ENCODE data around the gene COMMD4.
"Not testable (repeated sequence)": the region's sequence is repeated elsewhere in the genome, so short reads cannot be mapped to it uniquely, and the experiment has no call there.

The COMMD4 gene

DNA sequence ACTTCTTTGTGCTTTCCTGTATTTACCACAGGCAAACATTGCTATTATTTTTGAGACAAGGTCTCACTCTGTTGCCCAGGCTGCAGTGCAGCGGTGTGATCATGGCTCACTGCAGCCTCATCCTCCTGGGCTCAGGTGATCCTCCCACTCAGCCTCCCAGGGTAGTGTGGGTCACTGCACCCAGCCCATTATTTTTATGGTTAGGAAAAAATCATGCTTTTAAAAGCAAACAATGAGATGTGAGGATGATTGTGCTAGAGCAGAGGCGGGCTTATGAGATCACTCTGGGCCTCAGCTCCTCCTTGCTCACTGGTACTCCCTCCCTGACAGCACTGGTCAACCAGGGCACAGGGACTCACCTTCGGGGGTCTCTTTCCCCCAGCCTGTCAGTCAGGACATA lies 30.3 kb downstream of the COMMD4 start:
- H3K4me3 ChIP-seq (ENCODE audit: low read length in 2 of 2), result no peak overlapping the region
- no peaks in the 10 kb centered on the region for H3K27me3 ChIP-seq (ENCODE audit: control insufficient read depth in 1 of 2, insufficient read depth in 2 of 2, low read length in 2 of 2)
- no peak overlapping the region for H3K9ac ChIP-seq (ENCODE audit: low read length in 2 of 2)
- no peak overlapping the region for H3K27ac ChIP-seq (ENCODE audit: low read length)
- peaks cover 24 to 46% of the 10 kb centered on the region in 2 donors for H3K36me3 ChIP-seq (ENCODE audit: control insufficient read depth in 2 of 2, insufficient read depth in 2 of 2, low read length in 2 of 2)
- no peaks in the 10 kb centered on the region for H3K9me3 ChIP-seq (ENCODE audit: control insufficient read depth in 2 of 2, low read length in 2 of 2)
- H3K4me1 ChIP-seq (ENCODE audit: control insufficient read depth, insufficient read depth, low read length), result peaks cover 15% of the 10 kb centered on the region

DNA sequence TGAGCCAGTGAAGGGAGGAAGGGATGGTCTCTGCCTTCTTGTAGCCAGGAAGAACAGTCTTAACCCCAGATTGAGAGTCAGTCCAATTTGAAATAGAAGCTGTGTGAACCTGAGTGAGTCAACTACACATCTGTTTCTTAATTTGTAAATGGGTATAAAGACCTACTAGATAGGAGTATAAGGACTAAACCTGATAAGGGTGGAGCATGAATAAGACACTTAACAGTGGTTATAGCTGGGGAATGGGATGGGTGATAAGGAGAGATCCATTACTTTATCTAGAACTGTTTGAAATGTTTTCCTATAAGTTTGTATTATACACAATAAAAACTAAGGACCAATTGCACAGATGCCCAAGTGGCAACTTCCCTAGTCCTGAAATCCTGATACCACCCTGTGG lies 31.1 kb downstream of the COMMD4 start:
- Histone ChIP-seq H3K27me3 (ENCODE audit: control insufficient read depth in 1 of 2, insufficient read depth in 2 of 2, low read length in 2 of 2) (no peaks in the 10 kb centered on the region), H3K27ac (ENCODE audit: low read length) (peak overlapping the region; percentile 95), H3K9ac (ENCODE audit: low read length in 2 of 2) (peak overlapping the region in 1 of 2 donors; percentile 98), H3K4me1 (ENCODE audit: control insufficient read depth, insufficient read depth, low read length) (peaks cover 15% of the 10 kb centered on the region), H3K36me3 (ENCODE audit: control insufficient read depth in 2 of 2, insufficient read depth in 2 of 2, low read length in 2 of 2) (peaks cover 29 to 51% of the 10 kb centered on the region in 2 donors), H3K9me3 (ENCODE audit: control insufficient read depth in 2 of 2, low read length in 2 of 2) (no peaks in the 10 kb centered on the region), H3K4me3 (ENCODE audit: low read length in 2 of 2) (peak overlapping the region in 1 of 2 donors; percentile 90)

DNA sequence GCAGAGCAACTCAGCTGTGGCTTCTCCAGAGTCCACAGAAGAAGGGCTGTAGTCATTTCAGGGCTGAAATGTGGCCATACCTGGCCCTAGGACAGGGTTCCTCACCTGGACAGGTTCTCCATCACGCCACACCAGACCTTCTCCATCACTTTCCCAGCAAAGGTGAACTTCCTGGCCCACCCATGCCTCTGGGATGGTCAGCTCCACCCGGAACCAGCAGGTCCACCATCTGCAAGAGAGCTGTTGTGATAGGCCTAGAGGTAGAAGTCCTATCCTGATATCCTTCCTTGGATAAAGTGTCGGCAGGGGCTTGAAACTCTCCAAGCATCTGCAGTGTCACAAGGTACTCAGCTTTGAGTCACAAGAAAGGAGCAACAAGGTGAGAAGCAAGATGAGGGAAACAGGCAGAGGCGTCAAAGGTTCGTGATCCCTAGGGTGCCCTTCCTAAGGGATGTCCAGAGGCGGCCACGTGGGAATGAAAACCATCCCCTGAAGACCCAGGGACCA lies 31.6 kb downstream of the COMMD4 start:
- no peaks in the 10 kb centered on the region for H3K27me3 ChIP-seq (ENCODE audit: control insufficient read depth in 1 of 2, insufficient read depth in 2 of 2, low read length in 2 of 2)
- peak overlapping the region; percentile 96 to 98 for H3K9ac ChIP-seq (ENCODE audit: low read length in 2 of 2)
- no peaks in the 10 kb centered on the region for H3K9me3 ChIP-seq (ENCODE audit: control insufficient read depth in 2 of 2, low read length in 2 of 2)
- H3K4me1 ChIP-seq (ENCODE audit: control insufficient read depth, insufficient read depth, low read length), result peaks cover 15% of the 10 kb centered on the region
- peaks cover 29 to 47% of the 10 kb centered on the region in 2 donors for H3K36me3 ChIP-seq (ENCODE audit: control insufficient read depth in 2 of 2, insufficient read depth in 2 of 2, low read length in 2 of 2)
- H3K27ac ChIP-seq (ENCODE audit: low read length), result peak overlapping the region; percentile 95
- peak overlapping the region; percentile 77 to 90 for H3K4me3 ChIP-seq (ENCODE audit: low read length in 2 of 2)

DNA sequence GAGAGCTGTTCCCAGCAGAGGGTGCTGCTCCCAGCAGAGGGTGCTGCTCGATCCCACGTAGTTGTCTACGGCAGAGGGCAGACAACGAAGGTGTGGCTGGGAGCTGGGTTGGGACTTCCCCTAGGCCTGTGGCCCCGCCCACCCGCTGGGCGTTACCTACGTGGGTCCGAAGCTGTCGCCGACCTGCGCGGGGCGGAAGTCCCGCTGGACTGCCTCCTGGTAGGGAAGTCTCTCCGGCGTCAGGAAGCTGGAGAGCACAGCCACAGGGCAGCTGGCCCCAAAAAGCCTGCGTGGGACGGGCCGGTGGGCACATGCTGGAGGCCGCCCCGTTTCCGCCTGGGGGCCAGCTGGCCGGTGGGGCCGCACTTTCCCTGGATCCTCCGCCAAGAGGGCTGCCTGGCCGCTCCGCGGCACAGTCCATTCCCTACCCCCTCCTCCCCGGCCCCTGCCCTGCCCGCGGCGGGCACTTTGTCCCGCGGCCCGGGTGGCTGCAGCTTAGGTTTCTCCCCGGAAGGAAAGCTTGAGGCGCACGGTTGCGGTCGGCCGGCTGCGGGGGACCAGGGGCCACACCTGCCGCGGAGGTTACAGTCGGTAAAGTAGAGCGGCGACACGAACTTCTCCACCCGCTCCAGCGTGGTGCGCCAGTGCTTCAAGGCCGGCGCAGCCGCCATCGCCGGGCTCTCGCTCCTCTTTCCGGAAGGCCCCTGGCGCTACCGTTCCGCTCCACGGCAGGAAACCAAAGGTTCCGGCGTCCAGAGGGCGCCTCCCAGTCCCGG lies 32.2 kb downstream of the COMMD4 start, which contains the start of gene MAN2C1:
Gene MAN2C1 (minus strand): TSS at position 695 of the 776 bp plus-strand sequence. CDS start 24 bp downstream, at position 671.
- Histone ChIP-seq H3K27me3 (ENCODE audit: control insufficient read depth in 1 of 2, insufficient read depth in 2 of 2, low read length in 2 of 2) (no peaks in the 10 kb centered on the region), H3K36me3 (ENCODE audit: control insufficient read depth in 2 of 2, insufficient read depth in 2 of 2, low read length in 2 of 2) (peaks cover 29 to 46% of the 10 kb centered on the region in 2 donors), H3K9ac (ENCODE audit: low read length in 2 of 2) (peak within 1 kb of the TSS; percentile 96 to 98), H3K4me3 (ENCODE audit: low read length in 2 of 2) (peak within 1 kb of the TSS; percentile 77 to 90), H3K9me3 (ENCODE audit: control insufficient read depth in 2 of 2, low read length in 2 of 2) (no peaks in the 10 kb centered on the region), H3K4me1 (ENCODE audit: control insufficient read depth, insufficient read depth, low read length) (peaks cover 15% of the 10 kb centered on the region), H3K27ac (ENCODE audit: low read length) (peak within 1 kb of the TSS; percentile 95)

DNA sequence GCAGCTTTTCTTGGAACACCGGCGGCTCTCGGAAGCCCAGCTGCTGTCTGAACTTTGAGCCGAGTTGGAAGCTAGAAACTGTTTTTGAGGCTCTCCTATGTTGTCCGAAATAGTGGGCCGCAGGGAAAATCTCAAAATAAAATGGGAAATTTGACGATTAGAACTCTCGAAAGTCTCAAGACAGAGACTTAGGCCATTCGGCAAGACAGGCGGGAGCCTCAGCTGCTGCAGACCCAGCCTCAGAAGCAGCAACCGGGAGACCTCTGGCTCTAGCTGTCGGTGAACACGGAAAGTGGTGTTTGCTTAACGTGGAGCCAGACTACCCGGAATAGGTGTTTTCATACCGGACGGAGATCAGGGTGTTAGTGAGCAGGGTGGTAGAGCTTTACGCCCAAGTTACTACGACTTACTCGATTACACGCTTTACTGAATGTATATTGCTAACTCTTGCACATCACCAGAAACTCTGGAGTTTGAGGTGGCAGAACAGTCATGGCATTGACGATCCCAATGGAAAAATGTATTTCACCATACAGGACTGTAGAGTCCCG lies 32.9 kb downstream of the COMMD4 start:
- Histone ChIP-seq H3K27ac (ENCODE audit: low read length) (peak overlapping the region; percentile 95), H3K9ac (ENCODE audit: low read length in 2 of 2) (peak overlapping the region; percentile 96 to 98), H3K27me3 (ENCODE audit: control insufficient read depth in 1 of 2, insufficient read depth in 2 of 2, low read length in 2 of 2) (no peaks in the 10 kb centered on the region), H3K9me3 (ENCODE audit: control insufficient read depth in 2 of 2, low read length in 2 of 2) (no peaks in the 10 kb centered on the region), H3K4me1 (ENCODE audit: control insufficient read depth, insufficient read depth, low read length) (peaks cover 15% of the 10 kb centered on the region), H3K36me3 (ENCODE audit: control insufficient read depth in 2 of 2, insufficient read depth in 2 of 2, low read length in 2 of 2) (peaks cover 31 to 49% of the 10 kb centered on the region in 2 donors), H3K4me3 (ENCODE audit: low read length in 2 of 2) (peak overlapping the region; percentile 77 to 90)

DNA sequence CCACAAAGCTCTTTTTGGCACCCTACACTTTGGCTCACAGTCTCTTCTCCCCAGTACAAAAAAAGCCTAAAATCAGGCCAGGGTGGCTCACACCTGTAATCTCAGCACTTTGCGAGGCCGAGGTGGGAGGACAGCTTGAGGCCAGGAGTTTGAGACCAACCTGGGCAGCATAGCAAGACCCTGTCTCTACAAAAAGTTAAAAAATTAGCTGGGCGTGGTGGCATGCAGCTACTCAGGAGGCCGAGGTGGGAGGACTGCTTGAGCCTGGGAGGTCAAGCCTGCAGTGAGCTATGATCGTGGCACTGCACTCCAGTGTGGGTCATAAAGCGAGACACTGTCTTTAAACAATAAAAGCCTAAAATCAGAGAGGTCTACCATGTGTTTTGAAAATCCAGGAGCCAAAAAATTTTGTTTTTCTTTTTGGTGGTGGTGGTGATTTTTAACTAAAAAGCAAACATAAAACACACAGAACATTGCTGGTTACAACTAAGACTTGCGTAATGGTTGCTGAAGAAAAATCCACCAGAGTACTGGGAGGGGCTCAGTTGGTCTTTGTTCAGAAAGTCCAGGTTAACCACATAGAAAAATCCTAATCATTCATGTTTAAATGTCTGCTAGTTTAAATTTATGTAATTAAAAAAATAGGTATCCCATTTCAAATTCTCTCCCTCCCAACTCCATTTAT lies 34.2 kb downstream of the COMMD4 start:
- no peaks in the 10 kb centered on the region for H3K9me3 ChIP-seq (ENCODE audit: control insufficient read depth in 2 of 2, low read length in 2 of 2)
- no peak overlapping the region for H3K27ac ChIP-seq (ENCODE audit: low read length)
- H3K27me3 ChIP-seq (ENCODE audit: control insufficient read depth in 1 of 2, insufficient read depth in 2 of 2, low read length in 2 of 2), result no peaks in the 10 kb centered on the region
- peaks cover 15% of the 10 kb centered on the region for H3K4me1 ChIP-seq (ENCODE audit: control insufficient read depth, insufficient read depth, low read length)
- H3K36me3 ChIP-seq (ENCODE audit: control insufficient read depth in 2 of 2, insufficient read depth in 2 of 2, low read length in 2 of 2), result peaks cover 29 to 46% of the 10 kb centered on the region in 2 donors
- no peak overlapping the region for H3K4me3 ChIP-seq (ENCODE audit: low read length in 2 of 2)
- H3K9ac ChIP-seq (ENCODE audit: low read length in 2 of 2), result no peak overlapping the region

DNA sequence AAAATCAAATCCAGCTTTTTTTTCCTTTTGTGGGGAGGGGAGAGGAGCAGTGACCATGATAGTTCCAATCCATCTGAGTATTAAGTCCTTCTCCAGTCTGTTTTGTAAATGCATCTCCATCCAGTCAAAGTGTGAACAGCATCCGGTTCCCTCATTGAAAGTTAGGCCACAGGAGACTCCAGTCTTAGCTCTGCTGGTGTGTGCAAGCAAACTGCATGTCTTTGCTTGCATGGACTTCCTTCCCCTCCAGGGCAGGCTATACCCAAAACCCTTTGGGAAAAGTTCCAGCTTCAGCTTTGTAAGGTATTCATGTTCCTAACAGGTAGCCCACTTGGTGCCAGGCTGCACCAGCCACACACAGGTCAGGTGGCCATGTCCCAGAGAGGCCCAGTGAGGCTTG lies 35.6 kb downstream of the COMMD4 start:
- no peaks in the 10 kb centered on the region for H3K27me3 ChIP-seq (ENCODE audit: control insufficient read depth in 1 of 2, insufficient read depth in 2 of 2, low read length in 2 of 2)
- peaks cover 15% of the 10 kb centered on the region for H3K4me1 ChIP-seq (ENCODE audit: control insufficient read depth, insufficient read depth, low read length)
- H3K9ac ChIP-seq (ENCODE audit: low read length in 2 of 2), result no peak overlapping the region
- H3K27ac ChIP-seq (ENCODE audit: low read length), result no peak overlapping the region
- H3K36me3 ChIP-seq (ENCODE audit: control insufficient read depth in 2 of 2, insufficient read depth in 2 of 2, low read length in 2 of 2), result peaks cover 36 to 46% of the 10 kb centered on the region in 2 donors
- H3K9me3 ChIP-seq (ENCODE audit: control insufficient read depth in 2 of 2, low read length in 2 of 2), result no peaks in the 10 kb centered on the region
- no peak overlapping the region for H3K4me3 ChIP-seq (ENCODE audit: low read length in 2 of 2)

DNA sequence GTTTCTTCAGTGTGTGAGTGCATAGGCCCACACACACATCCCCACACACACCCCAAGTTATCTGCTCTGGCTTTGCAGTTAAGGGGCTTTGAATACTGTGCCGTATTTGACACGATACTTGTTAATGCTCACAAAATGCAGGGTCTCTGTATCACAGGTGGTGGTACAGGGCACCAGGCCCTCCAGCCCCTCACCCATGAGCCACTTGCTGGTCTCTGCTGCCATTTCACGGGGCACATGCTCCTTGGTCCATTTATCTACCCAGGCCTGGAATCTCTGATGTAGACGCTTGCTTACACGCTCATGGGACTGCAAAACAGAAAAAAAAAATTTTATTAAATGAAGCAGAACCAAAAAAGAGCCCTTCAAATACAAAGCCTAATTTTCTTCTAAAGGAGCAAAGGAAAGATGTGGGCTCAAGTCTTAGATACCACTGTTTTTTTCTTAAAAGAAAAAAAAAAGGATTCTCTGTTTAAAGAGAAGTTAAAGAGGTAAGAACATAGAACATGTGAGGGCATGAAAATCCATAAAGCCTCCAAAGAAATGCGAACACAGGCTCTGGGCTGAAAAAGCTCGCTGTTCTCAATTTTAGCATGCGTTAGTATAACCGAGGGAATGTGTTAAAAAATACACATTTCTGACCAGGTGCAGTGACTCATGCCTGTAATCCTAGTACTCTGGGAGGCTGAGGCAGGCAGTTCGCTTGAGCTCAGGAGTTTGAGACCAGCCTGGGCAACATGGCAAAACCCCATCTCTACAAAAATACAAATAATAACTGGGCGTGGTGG lies 36.2 kb downstream of the COMMD4 start:
- Histone ChIP-seq H3K36me3 (ENCODE audit: control insufficient read depth in 2 of 2, insufficient read depth in 2 of 2, low read length in 2 of 2) (peaks cover 39 to 43% of the 10 kb centered on the region in 2 donors), H3K4me3 (ENCODE audit: low read length in 2 of 2) (no peak overlapping the region), H3K27ac (ENCODE audit: low read length) (no peak overlapping the region), H3K9ac (ENCODE audit: low read length in 2 of 2) (no peak overlapping the region), H3K9me3 (ENCODE audit: control insufficient read depth in 2 of 2, low read length in 2 of 2) (no peaks in the 10 kb centered on the region), H3K4me1 (ENCODE audit: control insufficient read depth, insufficient read depth, low read length) (peaks cover 15% of the 10 kb centered on the region), H3K27me3 (ENCODE audit: control insufficient read depth in 1 of 2, insufficient read depth in 2 of 2, low read length in 2 of 2) (no peaks in the 10 kb centered on the region)

DNA sequence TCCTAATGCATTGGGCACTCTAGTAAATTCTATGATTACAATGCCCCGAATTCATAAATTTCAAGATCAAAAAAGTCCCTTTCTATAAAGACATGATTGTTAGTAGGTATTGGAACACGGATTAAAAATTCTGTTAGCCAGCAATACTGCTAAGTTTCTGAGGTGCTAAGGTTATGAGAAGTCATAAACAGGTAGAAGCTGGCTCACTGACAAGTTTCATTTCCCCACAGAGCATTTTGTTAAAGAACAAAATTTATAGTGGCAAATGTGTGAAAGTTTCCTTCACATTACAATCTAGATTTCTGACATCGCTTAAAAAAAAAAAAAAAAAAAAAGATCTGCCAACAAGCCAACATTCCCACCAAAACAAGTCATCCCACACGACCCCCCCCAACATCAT lies 44.9 kb downstream of the COMMD4 start:
- Histone ChIP-seq H3K9me3 (ENCODE audit: control insufficient read depth in 2 of 2, low read length in 2 of 2) (no peaks in the 10 kb centered on the region), H3K36me3 (ENCODE audit: control insufficient read depth in 2 of 2, insufficient read depth in 2 of 2, low read length in 2 of 2) (peaks cover 30 to 35% of the 10 kb centered on the region in 2 donors)

DNA sequence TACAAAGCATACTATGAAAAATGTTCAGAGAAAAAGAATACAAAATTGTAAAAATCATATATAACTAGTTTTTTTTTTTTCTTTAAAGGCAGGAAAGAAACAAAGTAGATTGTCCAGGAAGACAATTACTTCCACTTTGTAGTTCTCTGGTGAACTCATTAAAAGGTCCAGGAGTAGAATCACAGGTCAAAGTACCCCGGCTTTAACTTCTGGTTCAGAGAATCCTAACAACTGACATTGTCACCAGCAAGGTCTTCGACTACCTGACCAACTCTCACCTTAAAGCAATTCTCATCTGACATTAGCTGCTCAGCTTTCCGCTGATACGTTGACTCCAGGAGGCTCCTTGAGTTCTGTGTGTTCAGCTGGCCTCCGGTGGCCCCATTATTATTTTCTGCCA lies 48.1 kb downstream of the COMMD4 start:
- peaks cover 47 to 50% of the 10 kb centered on the region in 2 donors for H3K36me3 ChIP-seq (ENCODE audit: control insufficient read depth in 2 of 2, insufficient read depth in 2 of 2, low read length in 2 of 2)
- H3K4me1 ChIP-seq (ENCODE audit: control insufficient read depth, insufficient read depth, low read length); H3K9ac ChIP-seq (ENCODE audit: low read length in 2 of 2): not testable (repeated sequence)

More for the DNA sequence above, 44.9 kb downstream of the COMMD4 start:
- H3K27me3 ChIP-seq (ENCODE audit: control insufficient read depth in 1 of 2, insufficient read depth in 2 of 2, low read length in 2 of 2), result no peaks in the 10 kb centered on the region
- no peaks in the 10 kb centered on the region for H3K4me1 ChIP-seq (ENCODE audit: control insufficient read depth, insufficient read depth, low read length)
- no peak overlapping the region for H3K9ac ChIP-seq (ENCODE audit: low read length in 2 of 2)
- H3K27ac ChIP-seq (ENCODE audit: low read length), result no peak overlapping the region
- H3K4me3 ChIP-seq (ENCODE audit: low read length in 2 of 2), result no peak overlapping the region

More for the DNA sequence above, 48.1 kb downstream of the COMMD4 start:
- not testable (repeated sequence) for H3K27me3 ChIP-seq (ENCODE audit: control insufficient read depth in 1 of 2, insufficient read depth in 2 of 2, low read length in 2 of 2); H3K27ac ChIP-seq (ENCODE audit: low read length); H3K4me3 ChIP-seq (ENCODE audit: low read length in 2 of 2); H3K9me3 ChIP-seq (ENCODE audit: control insufficient read depth in 2 of 2, low read length in 2 of 2)
